NCI-H226 (cell line): Measurements from ENCODE around the gene TELO2.

Source experiments
- DNase-seq: peaks from one replicate; pipeline ENCODE4 v3.0.0-alpha.2; 2015

Gene TELO2

GRCh38 chr16:1500465-1501150, 7.4 kb downstream of the TELO2 start:
- DNase-seq, result no peak

- DNase-seq, result no peak
Measured at GRCh38 chr16:1501630-1502029, 8.5 kb downstream of the TELO2 start.

GRCh38 chr16:1502092-1503004, 9.2 kb downstream of the TELO2 start:
- no peak for DNase-seq

GRCh38 chr16:1503110-1503955, 10.2 kb downstream of the TELO2 start:
- DNase-seq, result no peak

- DNase-seq, result no peak
Measured at GRCh38 chr16:1505073-1505844, 12.1 kb downstream of the TELO2 start.

- DNase-seq, result no peak
Measured at GRCh38 chr16:1505912-1506311, 12.8 kb downstream of the TELO2 start.

- DNase-seq, result no peak
Measured at GRCh38 chr16:1506494-1507213, 13.5 kb downstream of the TELO2 start.

GRCh38 chr16:1508494-1509187, 15.5 kb downstream of the TELO2 start:
- no peak for DNase-seq

- no peak for DNase-seq
Measured at GRCh38 chr16:1509307-1510221, 16.4 kb downstream of the TELO2 start.

- no peak for DNase-seq
Measured at GRCh38 chr16:1510272-1510671, 17.1 kb downstream of the TELO2 start.

- DNase-seq, result no peak
Measured at GRCh38 chr16:1510941-1511351, 17.8 kb downstream of the TELO2 start.

GRCh38 chr16:1511662-1512569, 18.8 kb downstream of the TELO2 start:
- no peak for DNase-seq

- no peak for DNase-seq
Measured at GRCh38 chr16:1512774-1513173, 19.6 kb downstream of the TELO2 start.

GRCh38 chr16:1514507-1514906, 21.3 kb downstream of the TELO2 start:
- no peak for DNase-seq

- no peak for DNase-seq
Measured at GRCh38 chr16:1518626-1519135, 25.5 kb downstream of the TELO2 start.

- DNase-seq, result no peak
Measured at GRCh38 chr16:1519831-1520230, 26.7 kb downstream of the TELO2 start.

GRCh38 chr16:1520461-1520860, 27.3 kb downstream of the TELO2 start:
- no peak for DNase-seq

- DNase-seq, result no peak
Measured at GRCh38 chr16:1523581-1524245, 30.6 kb downstream of the TELO2 start.
